Effector CD8-positive, alpha-beta T cell (primary cell): ENCODE results near the gene HLF.

ENCODE experiments used
- DNase-seq: peaks from one replicate; lab custom pipeline; 2025; lab: John Stamatoyannopoulos, UW
- total RNA-seq, 4 experiments: gene quantifications; one replicate each; lab custom pipeline; 2026; lab: John Stamatoyannopoulos, UW

Gene HLF
- total RNA-seq = 0.73 to 3.6 (median 1.1) reads per million in 4 experiments

- peak; percentile 8 for DNase-seq
These were observed at the start of gene HLF for GRCh38 chr17:55264645-55265298. TSS of gene HLF (plus strand) at chr17:55264960. CDS start at chr17:55265485, 525 bp downstream.

- DNase-seq = no peak
These were observed 49.0 kb upstream of the HLF start for GRCh38 chr17:55215711-55216110.

GRCh38 chr17:55216888-55217287, 47.9 kb upstream of the HLF start:
- DNase-seq = no peak

- DNase-seq = no peak
These were observed 45.3 kb upstream of the HLF start for GRCh38 chr17:55219459-55219858.

GRCh38 chr17:55219934-55220333, 44.8 kb upstream of the HLF start:
- no peak for DNase-seq

- DNase-seq = no peak
These were observed 41.2 kb upstream of the HLF start for GRCh38 chr17:55223524-55223923.

- DNase-seq = no peak
These were observed 40.0 kb upstream of the HLF start for GRCh38 chr17:55224746-55225145.

GRCh38 chr17:55225237-55225636, 39.5 kb upstream of the HLF start:
- no peak for DNase-seq

GRCh38 chr17:55228683-55229192, 36.0 kb upstream of the HLF start:
- DNase-seq = no peak

GRCh38 chr17:55229276-55229675, 35.5 kb upstream of the HLF start:
- DNase-seq = no peak

- no peak for DNase-seq
These were observed 34.0 kb upstream of the HLF start for GRCh38 chr17:55230716-55231115.

- DNase-seq = no peak
These were observed 30.9 kb upstream of the HLF start for GRCh38 chr17:55233840-55234239.

- no peak for DNase-seq
These were observed 28.4 kb upstream of the HLF start for GRCh38 chr17:55236316-55236715.

GRCh38 chr17:55237268-55237667, 27.5 kb upstream of the HLF start:
- no peak for DNase-seq

GRCh38 chr17:55237841-55238178, 26.9 kb upstream of the HLF start:
- DNase-seq = no peak

GRCh38 chr17:55238179-55238930, 26.4 kb upstream of the HLF start:
- DNase-seq = peak; percentile 62

- no peak for DNase-seq
These were observed 25.8 kb upstream of the HLF start for GRCh38 chr17:55238931-55239297.

- no peak for DNase-seq
These were observed 23.7 kb upstream of the HLF start for GRCh38 chr17:55241097-55241496.

- no peak for DNase-seq
These were observed 22.3 kb upstream of the HLF start for GRCh38 chr17:55242476-55242875.

GRCh38 chr17:55245986-55246385, 18.8 kb upstream of the HLF start:
- no peak for DNase-seq

- no peak for DNase-seq
These were observed 18.2 kb upstream of the HLF start for GRCh38 chr17:55246583-55246982.

GRCh38 chr17:55248077-55248476, 16.7 kb upstream of the HLF start:
- DNase-seq = no peak

- DNase-seq = no peak
These were observed 14.9 kb upstream of the HLF start for GRCh38 chr17:55249861-55250260.
